HK-2 (cell line): Measurements from ENCODE around the gene OTUB1.
A peak's percentile ranks its signal among the peaks of the same experiment; 100 is the strongest.

ENCODE experiments used
- DNase-seq: peaks from one replicate; pipeline ENCODE4 v3.0.0-alpha.2; 2018; ENCODE audit not compliant: unreplicated experiment

The OTUB1 gene

GRCh38 chr11:63974259-63975143, 11.7 kb upstream of the OTUB1 start, which contains the start of gene COX8A:
Gene COX8A, plus strand, starts transcription at chr11:63974620. Its CDS starts 61 bp downstream, at chr11:63974681.
- peak; percentile 92 for DNase-seq

- DNase-seq, result no peak
These were observed 7.5 kb upstream of the OTUB1 start for GRCh38 chr11:63978551-63979239.

GRCh38 chr11:63979426-63979825, 6.8 kb upstream of the OTUB1 start:
- no peak for DNase-seq

DNA sequence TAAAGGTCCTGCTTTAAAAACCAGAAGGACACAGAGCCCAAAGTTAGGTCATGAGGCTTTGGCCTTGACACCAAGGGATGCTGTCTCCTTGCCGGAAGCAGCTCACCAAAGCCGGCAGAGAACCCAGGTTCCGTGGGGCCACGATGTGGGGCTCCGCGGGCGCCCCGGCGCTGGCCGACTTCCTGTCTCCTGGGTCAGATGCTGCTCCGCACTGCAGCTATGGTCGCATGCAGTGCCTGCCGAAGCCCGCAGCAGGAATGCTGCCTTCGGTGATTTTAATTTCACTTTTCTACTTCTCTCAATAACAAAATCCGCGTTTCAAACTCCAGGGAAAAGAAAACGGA, 454 bp upstream of the OTUB1 start:
- DNase-seq, result no peak

GRCh38 chr11:63986932-63987513, 785 bp downstream of the OTUB1 start:
- DNase-seq, result no peak

GRCh38 chr11:63991558-63991957, 5.3 kb downstream of the OTUB1 start:
- no peak for DNase-seq

DNA sequence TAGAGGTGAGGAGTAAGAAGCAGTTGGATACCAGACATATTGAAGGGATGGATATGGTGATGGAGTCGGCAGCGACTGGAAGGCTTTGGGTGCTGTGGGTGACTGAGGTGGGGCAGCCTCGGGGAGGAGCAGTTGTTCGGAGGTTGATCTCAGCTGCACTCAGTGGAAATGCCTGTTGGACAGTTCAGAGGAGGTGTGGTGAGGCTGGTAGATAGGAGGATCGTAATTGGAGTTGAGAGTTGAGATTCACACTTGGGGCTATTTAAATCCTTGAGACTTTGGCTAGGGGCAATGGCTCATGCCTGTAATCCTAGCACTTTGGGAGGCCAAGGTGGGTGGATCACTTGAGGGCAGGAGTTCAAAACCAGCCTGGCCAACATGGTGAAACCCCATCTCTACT, 6.9 kb downstream of the OTUB1 start:
- DNase-seq, result no peak

GRCh38 chr11:63993993-63994392, 7.8 kb downstream of the OTUB1 start:
- no peak for DNase-seq

DNA sequence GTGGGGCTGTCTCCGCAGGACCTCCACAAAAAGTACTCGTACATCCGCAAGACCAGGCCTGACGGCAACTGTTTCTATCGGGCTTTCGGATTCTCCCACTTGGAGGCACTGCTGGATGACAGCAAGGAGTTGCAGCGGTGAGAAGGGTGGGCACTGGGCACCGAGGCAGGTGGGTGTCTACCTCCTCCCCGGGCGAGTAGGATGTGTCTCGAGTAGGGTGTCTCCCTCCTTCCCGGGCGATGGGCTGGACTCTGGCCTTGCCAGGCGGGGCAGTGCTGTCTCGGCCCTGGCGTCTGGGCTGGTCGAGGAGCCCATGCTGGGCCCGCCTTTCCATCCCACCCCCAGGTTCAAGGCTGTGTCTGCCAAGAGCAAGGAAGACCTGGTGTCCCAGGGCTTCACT, 10.3 kb downstream of the OTUB1 start:
- DNase-seq, result no peak

- no peak for DNase-seq
These were observed 11.0 kb downstream of the OTUB1 start for GRCh38 chr11:63997104-63997700.

DNA sequence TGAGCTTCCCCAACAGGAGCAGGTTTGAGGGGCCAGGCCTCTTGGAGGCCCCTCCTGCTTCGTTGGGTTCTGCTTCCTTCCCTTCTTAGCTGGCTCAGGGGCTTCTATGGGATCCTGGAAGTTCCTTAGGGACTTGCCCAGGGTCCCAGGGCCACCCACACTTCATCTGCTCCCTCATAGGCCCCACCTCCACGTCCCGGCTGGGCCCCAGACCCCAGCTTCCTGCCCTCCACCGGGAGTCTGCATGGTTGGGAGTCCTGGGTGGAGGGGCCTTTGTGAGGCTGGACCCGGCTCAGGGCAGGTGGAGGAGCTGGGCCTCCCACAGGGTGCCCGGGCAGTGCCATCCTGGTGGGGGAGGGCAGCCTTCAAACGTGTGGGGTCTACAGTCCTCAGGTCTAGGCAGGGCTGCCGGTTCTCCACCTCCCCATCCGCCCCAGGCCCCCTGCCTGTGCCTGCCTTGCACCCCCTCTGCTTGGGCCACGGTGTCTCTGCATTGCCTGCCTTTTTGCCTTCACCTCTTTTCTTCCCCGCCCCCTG, 11.6 kb downstream of the OTUB1 start:
- DNase-seq, result no peak

DNA sequence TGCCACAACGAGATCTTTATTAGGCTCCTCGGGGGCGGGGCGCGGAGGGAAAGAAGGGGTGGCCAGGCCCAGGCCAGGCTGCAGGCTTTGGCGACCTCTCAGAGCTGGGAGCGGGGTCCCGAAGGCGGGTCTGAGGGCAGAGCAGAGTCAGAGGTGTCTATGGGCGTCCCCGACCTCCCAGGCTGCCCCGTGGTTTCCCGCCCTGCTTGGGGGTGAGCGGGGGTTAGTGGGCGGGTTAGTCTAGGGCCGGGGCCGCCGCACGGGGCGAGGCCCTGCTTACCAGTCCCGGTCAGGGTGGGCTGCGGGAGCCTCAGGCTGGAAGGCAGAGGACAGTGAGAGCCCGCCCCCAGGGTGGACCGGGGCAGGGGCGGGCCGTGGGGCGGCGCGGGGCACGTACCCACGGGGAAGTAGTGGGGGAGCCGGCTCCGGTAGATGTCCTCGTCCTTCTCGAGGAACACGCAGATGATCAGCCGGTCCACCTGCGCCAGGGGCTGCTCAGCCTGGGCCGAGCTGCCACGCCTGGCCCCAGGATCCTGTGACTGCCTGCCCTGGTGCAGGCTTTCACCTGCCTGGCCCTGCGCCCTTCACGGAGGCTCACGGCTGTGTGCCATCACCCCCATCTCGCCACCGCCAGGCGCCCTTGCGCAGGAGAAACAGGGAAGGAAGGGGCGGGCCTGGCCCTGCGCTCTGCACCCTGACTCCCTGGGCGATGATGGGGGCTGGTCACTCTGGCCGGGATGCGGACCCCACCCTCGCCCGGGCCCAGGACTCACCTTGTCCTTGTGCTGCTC, 12.5 kb downstream of the OTUB1 start:
- no peak for DNase-seq

DNA sequence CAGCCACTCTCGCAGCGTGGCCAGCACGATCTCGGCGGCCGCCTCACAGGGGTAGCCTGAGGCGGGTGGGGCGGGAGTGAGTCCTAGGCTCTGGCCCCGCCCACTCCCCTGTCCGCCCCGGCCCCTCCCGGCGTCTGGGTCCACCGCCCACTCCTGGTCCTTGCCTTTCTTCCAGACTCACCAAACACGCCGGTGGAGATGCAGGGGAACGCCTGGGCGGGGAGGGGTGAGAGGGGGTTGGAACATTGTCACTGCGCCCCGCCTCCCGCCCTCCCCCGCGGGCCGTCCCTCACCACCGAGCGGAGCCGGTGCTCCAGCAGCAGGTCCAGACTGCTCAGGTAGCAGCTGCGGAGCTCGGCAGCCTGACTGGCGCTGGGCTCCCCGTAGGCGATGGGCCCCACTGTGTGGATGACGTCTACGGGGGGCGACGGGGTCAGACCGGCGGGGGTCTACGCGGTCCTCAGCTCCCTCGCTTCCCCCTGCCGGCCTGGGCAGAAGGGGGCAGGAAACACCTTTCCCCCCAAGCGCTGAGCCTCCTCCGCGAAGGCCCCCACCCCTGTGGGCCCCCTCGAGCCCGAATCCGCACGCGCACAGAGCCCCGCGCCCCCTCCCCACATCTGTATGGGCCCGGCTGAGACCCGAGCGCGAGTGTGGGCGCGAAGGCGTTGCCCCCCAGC, 13.2 kb downstream of the OTUB1 start:
- DNase-seq, result no peak

- DNase-seq, result no peak
These were observed 13.9 kb downstream of the OTUB1 start for GRCh38 chr11:64000026-64000739.

GRCh38 chr11:64000740-64001483, 14.7 kb downstream of the OTUB1 start:
- no peak for DNase-seq

DNA sequence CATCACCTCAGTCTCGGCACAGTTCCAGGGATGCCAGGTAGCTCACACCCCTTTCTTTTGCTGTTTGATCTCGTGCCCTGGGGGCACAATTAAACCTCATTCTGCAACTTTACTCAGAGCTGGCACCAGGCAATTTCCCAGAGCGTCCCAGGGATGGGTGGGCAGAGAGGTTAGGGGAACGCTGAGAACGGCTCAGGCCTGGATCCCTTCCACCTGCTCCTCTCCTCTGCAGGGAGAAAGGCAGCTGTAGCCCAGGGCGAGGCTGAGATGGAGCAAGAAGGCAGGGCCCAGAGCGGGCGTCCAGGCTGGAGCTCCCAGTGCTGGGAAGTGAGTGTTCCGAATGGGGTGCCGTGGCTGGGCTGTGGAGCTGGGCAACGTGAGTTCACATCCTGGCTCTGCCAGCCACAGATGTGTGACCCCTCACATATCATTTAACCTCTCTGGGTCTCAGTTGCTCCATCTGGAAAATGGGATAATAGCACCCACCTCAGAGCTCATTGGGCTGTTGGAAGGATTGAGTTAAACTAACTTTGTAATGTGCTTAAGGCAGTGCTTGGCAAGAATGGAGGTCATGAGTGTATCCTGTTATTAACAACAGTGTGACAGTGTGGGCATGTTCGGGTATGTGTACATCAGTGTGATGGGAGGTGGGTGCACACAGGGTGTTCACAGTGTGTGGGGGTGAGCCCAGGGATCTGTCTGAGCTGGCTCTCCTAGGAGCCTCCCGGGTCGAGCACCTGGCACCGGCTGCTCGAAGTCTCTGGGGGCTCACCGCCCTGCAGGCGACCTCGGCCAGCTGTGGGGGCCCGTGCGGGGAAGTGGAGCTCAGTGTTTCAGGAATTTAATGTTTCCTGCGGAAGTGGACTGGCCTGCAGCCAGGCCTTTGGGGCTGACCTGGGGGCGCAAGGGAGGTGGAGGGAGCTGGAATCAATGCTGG, 15.5 kb downstream of the OTUB1 start:
- DNase-seq, result no peak

GRCh38 chr11:64003807-64004589, 17.8 kb downstream of the OTUB1 start:
- no peak for DNase-seq
